HG03108 (cell line): ENCODE data around the gene SERTM1.

Source experiments
- ATAC-seq: cut with Tn5 transposase; IDR thresholded peaks from one replicate; pipeline ENCODE4 v1.9.1; 2021; ENCODE audit warnings: moderate library complexity; ENCODE audit not compliant: unreplicated experiment

The SERTM1 gene

DNA sequence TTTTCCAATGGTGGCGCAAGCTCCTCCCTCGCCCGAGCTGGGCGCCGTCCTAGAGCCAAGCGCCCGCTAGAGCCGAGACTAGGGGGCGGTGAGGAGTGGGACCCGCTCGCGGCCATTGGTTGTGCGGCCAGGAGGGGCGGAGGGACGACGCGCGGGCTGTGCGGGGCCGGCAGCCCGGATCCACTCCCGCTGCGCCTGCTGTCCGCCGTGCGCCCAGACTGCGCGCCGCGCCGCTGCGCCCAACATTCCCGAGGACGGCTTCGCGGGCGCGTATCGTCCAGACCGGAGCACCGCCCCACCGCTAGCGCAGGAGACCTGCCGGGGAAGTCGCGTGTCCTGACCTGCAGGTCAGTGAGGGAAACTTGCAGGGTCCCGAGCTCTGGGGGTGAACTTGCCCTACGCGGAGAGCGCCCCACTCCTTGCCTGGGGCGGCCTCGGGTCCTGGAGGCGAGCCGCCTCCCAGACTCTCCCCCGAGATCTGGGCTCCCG is at the start of gene SERTM1:
Gene SERTM1 (plus strand): TSS at position 183 of the 489 bp plus-strand sequence. CDS start 21,059 bp downstream, outside the sequence.
- ATAC-seq = no peak

DNA sequence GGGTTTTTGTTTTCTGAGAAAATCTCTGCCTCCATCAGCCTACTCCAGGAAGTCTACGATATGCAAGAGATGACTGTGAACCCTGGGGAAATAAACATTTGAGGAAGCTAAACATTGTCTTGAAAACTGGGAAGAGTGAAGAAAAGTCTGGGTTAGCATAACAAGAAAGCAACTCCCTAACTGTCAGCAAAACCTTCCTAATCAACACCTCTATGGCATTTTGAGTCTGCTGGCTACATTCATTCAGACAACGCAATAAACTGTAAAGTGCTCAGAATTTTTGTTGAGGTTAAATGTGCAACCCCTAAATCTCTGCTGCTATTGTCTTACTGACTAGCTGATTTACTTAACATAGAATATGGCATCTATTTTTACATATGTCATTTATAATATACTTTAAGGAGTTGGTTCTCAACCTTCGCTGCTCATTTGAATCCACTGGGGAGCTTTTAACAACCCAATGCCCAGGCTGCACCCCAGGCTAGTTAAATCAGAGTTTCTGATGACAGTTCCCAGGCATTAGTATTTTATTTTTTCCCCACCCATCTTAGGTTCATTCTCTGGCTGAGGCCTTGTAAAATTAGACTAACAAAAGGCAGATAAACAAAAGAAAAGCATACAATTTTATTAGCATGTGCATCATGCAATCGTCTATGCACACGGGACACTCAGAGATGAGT is 45.3 kb upstream of the SERTM1 start:
- ATAC-seq = no peak

DNA sequence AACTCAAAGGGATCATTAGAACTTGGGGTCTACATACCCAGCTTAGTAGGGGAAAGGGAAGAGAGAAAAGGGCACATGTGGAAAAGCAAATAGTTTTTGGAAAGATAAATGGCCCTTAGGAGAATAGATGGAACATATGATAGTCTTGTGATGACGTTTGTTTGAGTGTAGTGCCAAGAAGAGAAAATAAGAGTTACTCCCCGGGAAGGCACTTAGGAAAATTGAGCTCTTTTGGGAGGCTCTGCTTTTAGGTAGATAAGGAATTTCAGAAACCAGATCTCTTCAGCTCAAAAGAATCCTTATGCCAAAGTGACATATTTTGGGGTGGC is 44.8 kb upstream of the SERTM1 start:
- ATAC-seq = no peak

DNA sequence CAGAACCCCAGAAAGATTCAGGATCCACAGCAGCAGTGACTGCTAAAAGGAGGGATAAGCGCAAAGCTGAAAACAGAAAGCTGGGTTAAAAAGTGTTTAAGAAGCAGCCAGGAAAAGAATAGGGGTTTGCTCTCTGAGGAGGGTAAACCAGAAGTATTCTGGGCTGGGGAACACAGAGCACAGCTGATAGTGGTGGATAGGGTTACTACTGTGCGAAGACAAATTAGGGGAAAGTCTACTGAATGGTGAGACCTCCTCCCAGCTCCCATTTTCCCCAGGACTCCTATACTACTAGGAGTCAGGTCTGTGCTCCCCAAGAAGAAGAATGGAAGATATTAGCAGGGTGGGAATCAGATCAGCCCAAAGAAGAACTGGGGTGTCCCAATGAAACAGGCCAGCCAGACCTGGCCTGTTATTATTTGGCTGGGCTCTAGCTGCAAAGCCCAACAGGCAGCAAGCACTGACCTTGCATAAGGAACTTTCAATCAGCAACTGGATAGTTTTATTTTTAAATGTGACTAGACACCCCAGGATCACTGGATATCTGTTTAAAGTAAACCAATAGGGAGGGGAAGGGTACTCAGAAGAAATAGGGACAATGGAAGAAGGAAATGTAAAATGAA is 43.5 kb upstream of the SERTM1 start:
- no peak for ATAC-seq

DNA sequence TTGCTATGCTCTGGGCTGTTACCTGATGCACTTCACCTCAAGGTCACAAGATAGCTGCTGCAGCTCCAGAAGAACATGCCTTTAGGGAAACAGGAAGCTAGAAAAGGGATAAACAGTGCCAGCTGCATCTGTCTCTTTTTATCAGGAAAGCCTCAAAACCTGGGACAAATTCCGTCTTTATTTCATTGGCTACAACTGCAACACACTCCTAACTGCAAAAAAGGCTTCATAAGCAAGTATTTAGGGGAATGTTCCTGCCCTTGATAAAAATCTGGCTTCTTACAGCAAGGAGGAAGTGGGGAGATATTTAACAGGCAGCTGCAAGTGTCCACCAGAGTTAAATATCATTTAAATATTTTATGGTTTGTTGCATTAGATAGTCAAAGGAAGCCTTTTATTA is 34.2 kb upstream of the SERTM1 start:
- no peak for ATAC-seq

DNA sequence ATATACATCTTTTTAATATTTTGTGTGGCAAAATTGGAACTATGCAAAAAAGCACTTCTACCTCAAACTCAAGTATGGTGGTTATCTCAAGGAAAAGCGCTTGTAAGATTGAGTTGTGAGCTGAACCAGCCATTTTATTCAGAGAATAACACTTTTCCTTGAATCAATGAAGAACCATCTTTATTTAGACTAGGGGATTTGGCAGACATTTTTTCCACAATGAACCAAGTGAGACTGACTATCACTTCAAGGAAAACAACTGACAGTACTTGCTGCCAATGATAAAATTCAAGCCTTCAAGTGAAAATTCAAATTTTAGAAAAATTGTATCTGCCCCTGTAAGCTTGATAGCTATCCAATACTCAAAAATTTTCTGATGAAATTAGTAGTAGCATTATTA is 23.2 kb upstream of the SERTM1 start:
- ATAC-seq = no peak

DNA sequence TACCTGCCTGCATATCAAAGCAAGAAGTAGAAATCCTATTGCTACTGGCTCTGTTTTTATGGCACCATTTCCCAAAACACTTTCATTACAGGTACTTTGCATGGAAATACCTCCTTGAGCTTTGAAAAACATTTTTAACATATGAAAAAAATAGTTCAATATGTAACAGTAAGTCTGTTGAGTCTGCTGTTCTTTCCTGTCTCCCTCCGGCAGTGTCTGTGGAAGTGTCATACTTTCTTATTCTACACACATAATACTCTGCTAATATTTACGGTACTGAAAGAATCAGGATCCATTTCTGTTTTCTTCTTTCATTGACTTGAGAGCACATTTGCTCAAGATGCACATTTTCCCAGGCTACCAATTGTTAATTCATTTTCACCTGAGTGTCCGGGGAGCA is 8.2 kb upstream of the SERTM1 start:
- no peak for ATAC-seq

DNA sequence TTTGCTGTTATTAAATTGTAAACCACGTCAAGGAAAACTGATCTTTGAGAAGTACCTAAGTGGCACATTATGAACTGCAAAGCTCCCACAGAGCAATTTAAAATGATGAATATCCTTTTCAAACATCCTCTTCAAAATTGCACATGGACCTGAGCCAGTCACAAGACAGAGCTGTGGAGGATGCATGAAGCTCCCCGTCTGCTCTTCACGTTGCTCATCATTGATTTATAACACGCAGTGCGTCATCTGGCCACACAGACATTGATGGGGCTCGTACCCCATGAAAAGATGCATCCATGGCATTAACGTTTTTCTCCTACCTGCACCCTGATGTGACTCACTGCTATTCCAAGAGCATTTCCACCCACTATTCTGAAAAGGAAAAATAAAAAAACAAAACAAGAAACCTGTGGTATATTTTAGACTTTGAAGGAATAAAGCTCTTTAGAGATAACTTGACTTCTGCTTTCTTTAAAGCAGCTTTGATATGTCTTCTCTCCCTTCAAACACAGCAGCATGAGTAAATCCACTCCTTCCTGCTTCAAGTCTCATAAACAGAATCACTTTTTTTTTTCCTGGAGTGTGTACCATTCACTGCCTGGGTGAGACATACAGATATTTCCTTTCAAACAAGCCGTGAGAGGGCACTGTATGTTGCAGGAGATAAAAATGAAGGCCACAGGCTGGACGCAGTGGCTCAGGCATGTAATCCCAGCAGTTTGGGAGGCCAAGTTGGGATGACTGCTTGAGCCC is 7.2 kb upstream of the SERTM1 start:
- no peak for ATAC-seq

DNA sequence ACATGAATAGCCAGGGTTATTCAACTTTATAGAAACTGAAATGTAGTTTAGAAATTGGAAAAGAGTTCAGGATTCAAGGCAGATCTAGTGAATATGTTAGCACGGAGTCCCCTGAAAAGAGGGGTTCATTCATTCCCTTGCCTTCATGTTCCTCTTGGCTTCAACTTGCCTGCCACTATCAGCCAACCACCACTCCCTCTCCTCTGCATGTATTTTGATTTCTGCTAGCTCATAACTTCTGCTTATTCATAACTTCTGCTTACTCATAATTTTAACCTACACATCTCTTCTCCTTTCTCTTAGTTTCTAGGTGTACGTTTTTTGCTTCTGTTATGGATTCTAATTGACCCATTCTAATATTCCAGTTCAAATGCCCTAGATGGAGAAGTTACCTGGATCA is 5.5 kb upstream of the SERTM1 start:
- no peak for ATAC-seq

DNA sequence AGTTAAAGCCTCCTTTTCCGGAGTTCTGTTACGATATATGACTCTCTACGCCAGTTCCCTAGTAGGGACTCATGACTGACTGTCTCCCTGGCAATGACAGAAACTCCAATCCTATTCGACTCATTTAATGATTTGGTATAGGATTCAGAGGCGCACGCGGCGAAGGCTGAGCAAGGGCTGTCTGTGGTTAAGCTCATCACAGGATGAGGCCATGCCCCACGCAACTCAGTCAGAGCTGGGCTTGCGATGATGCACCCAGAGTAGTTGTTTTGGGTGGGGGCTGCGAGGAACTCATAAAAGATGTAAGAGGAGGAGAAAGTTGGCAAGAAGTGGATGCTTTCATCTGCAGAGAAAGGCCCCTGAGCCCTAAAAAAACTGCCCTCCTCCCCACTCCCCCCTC is 468 bp upstream of the SERTM1 start:
- no peak for ATAC-seq

DNA sequence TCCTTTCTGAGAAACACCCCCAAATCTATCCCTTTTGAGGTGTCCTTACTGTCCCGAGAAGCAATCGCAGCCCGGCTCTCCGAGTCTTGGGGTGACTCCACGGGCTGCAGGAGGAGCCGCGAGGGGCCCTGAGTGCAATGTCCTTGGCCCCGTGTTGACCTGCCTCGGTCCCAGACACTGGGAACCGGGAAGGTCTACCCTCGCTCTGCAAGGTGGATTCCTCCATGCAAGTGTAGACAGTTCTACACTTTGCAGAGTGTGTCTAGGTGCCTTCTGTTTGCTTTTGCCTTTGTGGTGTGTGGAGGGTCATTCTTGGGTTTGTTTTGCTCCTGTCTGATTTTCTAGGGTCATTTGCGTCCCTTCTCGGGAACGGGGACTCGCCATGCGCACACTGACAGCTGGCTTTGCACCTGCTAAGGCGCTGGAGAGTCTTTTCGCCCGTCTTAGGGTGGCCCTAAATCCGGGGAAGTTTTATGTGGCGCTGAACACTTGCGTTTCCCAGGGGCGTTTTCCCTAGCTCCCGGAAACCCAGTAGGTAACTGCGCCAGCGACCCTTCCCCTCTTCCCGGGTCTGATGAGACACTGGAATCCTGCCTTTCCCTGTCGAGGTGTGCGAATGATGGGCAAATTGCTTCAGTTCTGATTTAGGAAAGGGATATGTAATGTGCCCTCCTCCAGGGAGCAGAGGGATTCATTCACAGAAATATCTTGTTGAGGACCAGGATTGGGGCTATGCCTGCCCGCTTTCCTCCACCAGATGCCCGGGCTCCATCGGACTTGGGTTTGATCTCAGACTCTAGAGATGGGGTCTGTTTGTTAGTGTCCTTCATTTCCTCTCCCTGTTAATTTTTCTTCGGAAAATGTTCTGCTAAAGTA is 755 bp downstream of the SERTM1 start:
- ATAC-seq = no peak

DNA sequence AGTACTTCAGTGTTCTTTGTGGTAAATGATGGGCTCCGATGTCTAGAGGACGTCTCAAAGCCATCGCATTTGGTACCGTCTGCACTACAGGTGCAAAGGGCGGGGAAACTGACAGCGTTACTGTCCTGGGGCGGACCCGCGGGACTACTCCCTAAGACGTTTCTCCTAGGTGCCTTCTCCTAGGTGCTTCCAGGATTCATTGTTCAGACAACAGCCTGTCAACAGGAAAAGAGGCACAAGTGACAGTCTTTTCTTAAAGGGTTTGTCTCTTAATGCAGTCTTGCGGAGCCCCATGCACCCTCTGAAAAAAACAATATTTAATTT is 1.4 kb downstream of the SERTM1 start:
- no peak for ATAC-seq

DNA sequence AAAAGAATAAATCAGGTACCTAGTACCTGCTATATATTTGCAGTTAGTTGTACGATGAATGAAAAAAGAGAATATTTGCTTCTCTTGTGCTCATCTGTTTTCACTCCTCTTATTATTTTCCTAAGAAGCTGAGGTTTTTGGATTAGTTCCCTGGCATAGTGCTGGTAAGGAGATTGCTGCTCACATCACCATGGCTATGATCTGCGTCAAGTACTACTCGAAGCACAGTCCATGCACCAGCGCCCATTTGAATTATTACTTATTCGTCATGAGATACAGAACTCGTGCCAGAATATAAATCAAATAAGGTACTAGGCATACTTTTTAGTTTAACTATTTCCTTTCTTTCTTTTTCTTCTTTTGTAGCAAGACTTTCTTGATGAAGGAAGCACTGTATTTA is 7.1 kb downstream of the SERTM1 start:
- no peak for ATAC-seq

DNA sequence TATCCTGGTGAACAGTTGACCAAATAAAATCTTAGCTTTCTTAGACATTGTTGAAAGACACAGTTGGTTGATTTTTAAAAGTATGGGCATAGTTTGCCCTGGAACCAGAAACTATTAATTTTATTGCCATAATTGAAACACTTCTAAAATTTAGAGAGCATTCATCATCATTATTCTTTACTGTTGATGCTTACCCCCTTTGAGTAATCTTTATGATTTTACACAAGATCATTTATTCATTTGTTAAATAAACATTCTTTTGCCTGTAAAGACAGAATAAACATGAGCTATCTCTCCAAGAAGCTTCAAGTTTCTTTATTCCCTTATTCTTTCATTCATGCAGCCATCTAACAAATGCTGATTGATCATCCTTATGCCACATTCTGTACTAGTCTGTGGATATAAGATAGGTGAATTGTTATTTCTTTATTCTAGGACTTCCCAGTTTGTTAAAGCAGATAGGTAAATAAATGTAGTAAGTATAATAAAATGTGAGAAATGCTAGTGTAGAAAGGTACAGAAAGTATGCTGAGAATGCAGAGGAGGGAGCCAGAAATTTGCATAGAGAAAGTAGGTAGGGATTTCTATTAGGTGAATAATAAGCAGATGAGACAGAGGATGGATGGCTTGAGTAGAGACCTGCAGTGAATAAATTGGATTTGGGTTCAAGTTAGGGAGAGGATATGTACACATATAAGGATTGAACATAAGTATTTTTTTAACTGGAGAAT is 8.2 kb downstream of the SERTM1 start:
- no peak for ATAC-seq

DNA sequence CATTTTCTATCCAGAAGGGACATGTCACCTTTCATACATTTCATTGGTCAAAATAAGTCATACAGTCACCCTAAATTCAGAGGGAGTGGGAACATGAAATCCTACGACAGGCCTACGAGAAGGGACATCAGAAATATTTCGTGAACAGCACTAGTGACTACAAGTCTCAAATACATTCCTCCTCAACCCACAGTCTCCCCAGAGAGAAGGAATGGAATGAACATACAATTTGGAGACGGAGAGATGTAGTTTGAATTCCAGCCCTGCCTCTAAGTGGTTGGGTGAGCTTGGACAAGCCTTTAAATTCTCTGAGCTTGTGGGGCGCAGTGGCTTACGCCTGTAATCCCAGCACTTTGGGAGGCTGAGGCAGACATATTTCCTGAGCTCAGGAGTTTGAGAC is 9.9 kb downstream of the SERTM1 start:
- ATAC-seq = no peak

DNA sequence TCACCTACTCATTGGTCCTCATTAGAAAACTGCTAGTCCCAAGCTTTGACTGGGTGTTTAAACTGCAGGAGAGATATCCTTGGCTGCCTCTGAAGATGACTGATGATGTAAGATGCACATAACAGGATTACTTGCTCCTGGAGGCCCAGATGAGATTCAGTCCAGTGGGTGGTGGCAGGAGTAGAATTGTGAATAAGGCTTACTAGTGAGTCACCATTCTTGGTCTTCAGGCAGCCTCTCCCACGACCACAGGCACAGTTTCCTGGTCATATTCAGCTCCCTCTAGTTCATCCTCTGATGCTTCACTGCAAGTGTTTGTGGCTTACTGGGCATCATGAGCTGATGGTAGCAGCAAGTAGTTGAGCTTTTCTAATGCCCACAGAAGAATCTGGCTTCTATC is 12.1 kb downstream of the SERTM1 start:
- ATAC-seq = no peak

DNA sequence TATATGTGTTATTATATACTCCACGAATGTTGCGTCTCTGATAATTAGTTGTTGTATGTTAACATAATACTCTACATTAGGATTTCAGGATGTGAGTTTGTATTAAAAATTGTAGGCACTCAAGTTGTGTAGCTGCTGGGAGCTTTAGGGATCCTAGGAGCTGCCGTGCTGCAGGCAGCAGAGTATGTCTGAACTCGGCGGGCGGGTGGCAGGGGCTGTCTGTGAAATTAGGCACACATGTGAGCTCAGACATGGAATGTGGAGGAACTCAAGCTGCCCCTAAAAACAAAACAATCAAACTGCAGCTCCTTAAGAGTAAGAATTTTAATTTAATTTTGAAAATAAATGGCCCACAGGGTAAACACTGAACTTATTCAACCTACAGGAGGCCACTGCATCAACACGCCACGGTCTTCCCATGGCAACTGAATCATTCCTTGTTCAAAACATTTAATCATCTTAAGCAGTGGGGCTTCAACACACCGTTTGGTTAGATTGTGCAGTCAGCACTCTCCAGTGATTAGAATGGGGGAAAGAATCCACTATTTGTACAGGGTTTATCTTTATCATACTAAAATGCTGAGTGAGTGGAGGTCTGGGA is 22.7 kb downstream of the SERTM1 start:
- no peak for ATAC-seq

DNA sequence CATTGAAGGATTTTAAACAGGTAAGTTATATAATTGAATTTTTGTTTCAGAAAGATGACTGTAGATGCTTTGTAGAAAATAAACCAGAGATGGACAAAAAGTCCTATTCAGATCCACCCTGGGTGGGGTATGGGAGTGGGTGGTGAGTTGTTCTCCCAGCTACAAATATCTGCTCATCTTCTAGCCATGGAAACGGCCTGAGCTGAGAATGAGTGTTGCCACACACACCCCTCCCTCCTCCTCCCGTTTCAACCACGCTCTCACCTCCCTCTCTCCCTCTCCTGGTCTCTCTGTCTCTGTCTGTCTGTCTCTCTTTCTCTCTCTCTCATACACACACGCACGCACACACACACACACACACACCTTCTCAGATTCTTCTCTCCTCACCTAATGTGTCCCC is 26.4 kb downstream of the SERTM1 start:
- no peak for ATAC-seq

DNA sequence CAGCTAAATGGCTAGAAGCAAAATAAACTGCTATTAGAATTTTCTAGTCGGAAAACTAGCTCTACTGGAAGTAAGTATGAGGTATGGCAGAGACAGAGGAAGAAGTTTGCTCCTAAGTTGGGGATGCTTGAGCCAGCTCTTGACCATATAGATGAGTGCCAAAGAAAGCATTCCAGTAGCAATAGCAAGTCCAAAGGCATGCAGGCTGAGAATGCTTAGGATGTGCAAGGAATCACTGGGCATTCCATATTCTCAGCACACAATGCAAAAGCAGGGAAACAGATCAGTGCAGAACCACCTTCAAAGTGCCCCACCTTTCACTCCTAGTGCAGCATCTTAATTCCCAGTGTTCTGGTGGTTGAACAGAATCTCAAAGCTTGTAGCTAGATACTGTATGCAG is 32.9 kb downstream of the SERTM1 start:
- ATAC-seq = no peak

DNA sequence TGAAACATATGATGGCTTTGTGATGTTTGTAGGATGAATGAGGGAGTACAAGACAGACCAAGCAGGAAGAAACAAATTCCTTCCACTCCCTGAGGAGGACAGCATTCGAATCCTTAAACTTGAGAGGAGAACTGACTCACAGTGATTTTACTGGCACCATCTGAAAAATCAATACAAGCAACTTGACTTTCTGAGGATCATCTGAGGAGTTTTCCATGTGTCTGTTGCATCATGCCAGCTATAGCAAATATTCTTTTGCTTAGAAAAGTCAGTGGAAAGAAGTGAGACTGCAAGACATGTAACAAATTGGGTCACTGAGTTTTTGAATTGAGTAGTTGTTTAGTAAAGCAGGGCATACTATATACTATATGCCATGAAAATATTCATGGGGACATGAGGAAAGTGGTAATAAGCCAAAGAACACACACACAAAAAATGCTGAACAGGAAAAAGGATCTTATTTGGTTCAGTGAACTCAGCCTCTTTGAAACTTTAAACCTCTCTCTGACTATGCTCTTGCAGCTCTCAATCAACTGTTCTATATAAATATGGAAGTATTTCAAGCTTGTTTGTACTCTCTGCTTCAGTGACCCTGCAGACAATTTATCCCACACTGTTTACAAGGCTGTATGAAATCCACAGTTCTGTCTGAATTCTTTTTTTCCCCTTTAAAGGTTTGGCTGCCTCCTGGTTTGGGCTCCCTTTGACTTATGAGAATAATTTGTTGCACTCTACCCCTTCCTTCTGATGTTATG is 35.5 kb downstream of the SERTM1 start:
- no peak for ATAC-seq
